ENCODE measurements around the gene ARHGEF7.

ARHGEF7 gene

GRCh38 chr13:111177921-111178320 lies 62.8 kb downstream of the ARHGEF7 start:
- H3K9me2 ChIP-seq (replicated peaks; ENCODE audit: insufficient read depth, low read length), result no peaks in the 10 kb centered on the region
- TF ChIP-seq CTCF (IDR thresholded peaks at IDR 0.05; ENCODE audit: insufficient read depth, low read length, poor library complexity, severe bottlenecking), result no peak
- no peak for TF ChIP-seq EZH2phosphoT487 (conservative IDR thresholded peaks at IDR 0.05; ENCODE audit: low read length)
- no peak overlapping the region for H3K4me2 ChIP-seq (ENCODE audit: low read depth, low read length, poor library complexity, severe bottlenecking)
- peaks cover 87% of the 10 kb centered on the region for H3K79me2 ChIP-seq (ENCODE audit: insufficient read depth, low read length)
- no peak overlapping the region for H3K4me3 ChIP-seq (ENCODE audit: insufficient read depth, low read length, poor library complexity, severe bottlenecking)
- H3K9me3 ChIP-seq (ENCODE audit: insufficient read depth, low read length), result no peaks in the 10 kb centered on the region
- no peaks in the 10 kb centered on the region for H4K20me1 ChIP-seq (ENCODE audit: low read depth, low read length)
- no peaks in the 10 kb centered on the region for H3K36me3 ChIP-seq (ENCODE audit: low read length)
- H3K9ac ChIP-seq (ENCODE audit: low read length), result no peak overlapping the region
- H3F3A ChIP-seq (ENCODE audit: insufficient read depth), result peaks cover 3% of the 10 kb centered on the region; the same call in 1 of the 2 replicates
- H3K27ac ChIP-seq (ENCODE audit: low read depth, low read length), result no peak overlapping the region
- H2AFZ ChIP-seq (ENCODE audit: low read depth, low read length, severe bottlenecking), result no peak overlapping the region
- H3K27me3 ChIP-seq (ENCODE audit: low read length), result no peaks in the 10 kb centered on the region

- no peak for TF ChIP-seq EZH2phosphoT487 (conservative IDR thresholded peaks at IDR 0.05; ENCODE audit: low read length)
- TF ChIP-seq CTCF (IDR thresholded peaks at IDR 0.05; ENCODE audit: insufficient read depth, low read length, poor library complexity, severe bottlenecking), result no peak
- Histone ChIP-seq H3K4me3 (ENCODE audit: insufficient read depth, low read length, poor library complexity, severe bottlenecking) (no peak overlapping the region), H3K27ac (ENCODE audit: low read depth, low read length) (no peak overlapping the region), H3F3A (ENCODE audit: insufficient read depth) (peaks cover 8% of the 10 kb centered on the region), H3K9ac (ENCODE audit: low read length) (no peak overlapping the region), H3K4me2 (ENCODE audit: low read depth, low read length, poor library complexity, severe bottlenecking) (no peak overlapping the region), H3K9me2 (replicated peaks; ENCODE audit: insufficient read depth, low read length) (no peaks in the 10 kb centered on the region), H2AFZ (ENCODE audit: low read depth, low read length, severe bottlenecking) (no peak overlapping the region), H3K9me3 (ENCODE audit: insufficient read depth, low read length) (no peaks in the 10 kb centered on the region), H4K20me1 (ENCODE audit: low read depth, low read length) (no peaks in the 10 kb centered on the region), H3K27me3 (ENCODE audit: low read length) (no peaks in the 10 kb centered on the region), H3K79me2 (ENCODE audit: insufficient read depth, low read length) (peaks cover 88% of the 10 kb centered on the region), H3K36me3 (ENCODE audit: low read length) (no peaks in the 10 kb centered on the region)
Measured at GRCh38 chr13:111178402-111178801, 63.3 kb downstream of the ARHGEF7 start.

GRCh38 chr13:111179908-111180760 lies 65.0 kb downstream of the ARHGEF7 start:
- H3K36me3 ChIP-seq (ENCODE audit: low read length), result no peaks in the 10 kb centered on the region
- TF ChIP-seq EZH2phosphoT487 (conservative IDR thresholded peaks at IDR 0.05; ENCODE audit: low read length), result no peak
- TF ChIP-seq CTCF (IDR thresholded peaks at IDR 0.05; ENCODE audit: insufficient read depth, low read length, poor library complexity, severe bottlenecking), result no peak
- no peaks in the 10 kb centered on the region for H3K9me3 ChIP-seq (ENCODE audit: insufficient read depth, low read length)
- H4K20me1 ChIP-seq (ENCODE audit: low read depth, low read length), result no peaks in the 10 kb centered on the region
- H3K4me2 ChIP-seq (ENCODE audit: low read depth, low read length, poor library complexity, severe bottlenecking), result no peak overlapping the region
- H3K9me2 ChIP-seq (replicated peaks; ENCODE audit: insufficient read depth, low read length), result no peaks in the 10 kb centered on the region
- H3K79me2 ChIP-seq (ENCODE audit: insufficient read depth, low read length), result peaks cover 86% of the 10 kb centered on the region
- no peak overlapping the region for H3K4me3 ChIP-seq (ENCODE audit: insufficient read depth, low read length, poor library complexity, severe bottlenecking)
- H3F3A ChIP-seq (ENCODE audit: insufficient read depth), result peaks cover 23% of the 10 kb centered on the region
- no peak overlapping the region for H3K9ac ChIP-seq (ENCODE audit: low read length)
- H2AFZ ChIP-seq (ENCODE audit: low read depth, low read length, severe bottlenecking), result no peak overlapping the region
- H3K27ac ChIP-seq (ENCODE audit: low read depth, low read length), result no peak overlapping the region
- no peaks in the 10 kb centered on the region for H3K27me3 ChIP-seq (ENCODE audit: low read length)

Data from SU-DHL-6 (cell line).